SKM-1 (cell line): ENCODE measurements around the gene GFM1.

Experiments
- DNase-seq: peaks from one replicate; lab custom pipeline; 2025; ENCODE audit not compliant: unreplicated experiment; lab: John Stamatoyannopoulos, UW

The GFM1 gene

GRCh38 chr3:158644345-158644908 lies at the start of gene GFM1:
TSS of gene GFM1 (plus strand) at chr3:158644527. CDS start at chr3:158644635, 108 bp downstream.
- peak; percentile 99 for DNase-seq

GRCh38 chr3:158600787-158601186 lies 43.5 kb upstream of the GFM1 start:
- DNase-seq, result no peak

- DNase-seq, result no peak
Measured at GRCh38 chr3:158602227-158602626, 42.1 kb upstream of the GFM1 start.

- DNase-seq, result no peak
Measured at GRCh38 chr3:158617982-158618875, 26.1 kb upstream of the GFM1 start.

- no peak for DNase-seq
Measured at GRCh38 chr3:158625881-158626280, 18.4 kb upstream of the GFM1 start.

GRCh38 chr3:158631981-158632380 lies 12.3 kb upstream of the GFM1 start:
- no peak for DNase-seq

GRCh38 chr3:158640646-158641045 lies 3.7 kb upstream of the GFM1 start:
- no peak for DNase-seq

- DNase-seq, result no peak
Measured at GRCh38 chr3:158642005-158642404, 2.3 kb upstream of the GFM1 start.

GRCh38 chr3:158642474-158643210 lies 1.7 kb upstream of the GFM1 start:
- no peak for DNase-seq

- DNase-seq, result no peak
Measured at GRCh38 chr3:158649791-158650190, 5.5 kb downstream of the GFM1 start.

- no peak for DNase-seq
Measured at GRCh38 chr3:158651192-158651591, 6.9 kb downstream of the GFM1 start.

GRCh38 chr3:158652463-158652862 lies 8.1 kb downstream of the GFM1 start:
- no peak for DNase-seq

- DNase-seq, result no peak
Measured at GRCh38 chr3:158658889-158659288, 14.6 kb downstream of the GFM1 start.

GRCh38 chr3:158659454-158660237 lies 15.3 kb downstream of the GFM1 start:
- peak; percentile 16 for DNase-seq

GRCh38 chr3:158660711-158661110 lies 16.4 kb downstream of the GFM1 start:
- DNase-seq, result no peak

GRCh38 chr3:158663246-158663645 lies 18.9 kb downstream of the GFM1 start:
- DNase-seq, result no peak

GRCh38 chr3:158663832-158664231 lies 19.5 kb downstream of the GFM1 start:
- DNase-seq, result no peak

- DNase-seq, result no peak
Measured at GRCh38 chr3:158666416-158666815, 22.1 kb downstream of the GFM1 start.

GRCh38 chr3:158668506-158668905 lies 24.2 kb downstream of the GFM1 start:
- no peak for DNase-seq

- no peak for DNase-seq
Measured at GRCh38 chr3:158671821-158672214, 27.5 kb downstream of the GFM1 start.
